Endothelial cell (in vitro differentiated cells): ENCODE measurements around the gene GAN. TPM values are rescaled to one million over a fixed set of nuclear protein-coding genes. Genes with fewer than 3 reads are reported as not detected.

Experiments
- DNase-seq: peaks from one replicate; pipeline ENCODE4 v3.0.0; 2021; ENCODE audit warnings: low spot score
- H3K27ac Mint-ChIP-seq: one replicate; pipeline ENCODE4 v1.8.0; 2021; ENCODE audit warnings: mixed read lengths, inconsistent platforms; ENCODE audit not compliant: unreplicated experiment
- H3K27me3 Mint-ChIP-seq: one replicate; pipeline ENCODE4 v1.8.0; 2021; ENCODE audit warnings: mild to moderate bottlenecking, moderate library complexity, mixed read lengths, inconsistent platforms; ENCODE audit not compliant: unreplicated experiment
- H3K36me3 Mint-ChIP-seq: one replicate; pipeline ENCODE4 v1.8.0; 2021; ENCODE audit warnings: mild to moderate bottlenecking, low read depth, mixed read lengths, inconsistent platforms; ENCODE audit not compliant: unreplicated experiment
- H3K4me1 Mint-ChIP-seq: one replicate; pipeline ENCODE4 v1.8.0; 2021; ENCODE audit warnings: mild to moderate bottlenecking, mixed read lengths, inconsistent platforms; ENCODE audit not compliant: unreplicated experiment
- H3K4me3 Mint-ChIP-seq: one replicate; pipeline ENCODE4 v1.8.0; 2021; ENCODE audit warnings: mild to moderate bottlenecking, mixed read lengths, inconsistent platforms; ENCODE audit not compliant: unreplicated experiment
- H3K9me3 Mint-ChIP-seq: one replicate; pipeline ENCODE4 v1.8.0; 2021; ENCODE audit warnings: mixed read lengths, inconsistent platforms; ENCODE audit not compliant: unreplicated experiment
- CTCF ChIP-seq: fragments of 200-600 bp; sonication (generic); IDR thresholded peaks from one replicate; pipeline ENCODE4 v1.5.0; 2021; ENCODE audit warnings: antibody characterized with exemption; ENCODE audit not compliant: unreplicated experiment
- total RNA-seq: library from RNA; stranded (reverse); fragmentation: NEBNext Ultra II Directional; extraction: Animal tissue kit (Norgen Biotek cat#: 25700); gene quantifications from one replicate; pipeline ENCODE4 v1.2.1, GENCODE V29; 2021; ENCODE audit not compliant: unreplicated experiment

Gene GAN
- total RNA-seq, 1 donor from 2014 or later: 24.2 TPM

GRCh38 chr16:81437865-81438264, 123.1 kb downstream of the GAN start:
- no peaks in the 10 kb centered on the region for H3K9me3 Mint-ChIP-seq
- H3K27me3 Mint-ChIP-seq: peaks cover 10% of the 10 kb centered on the region
- H3K4me1 Mint-ChIP-seq: no peaks in the 10 kb centered on the region
- H3K36me3 Mint-ChIP-seq: no peaks in the 10 kb centered on the region
- H3K27ac Mint-ChIP-seq: no peak overlapping the region
- no peak overlapping the region for H3K4me3 Mint-ChIP-seq
- TF ChIP-seq CTCF: no peak
- no peak for DNase-seq

Other genes with a start within 250 kb of the GAN start
- gene C16orf46, start 237.7 kb upstream of the GAN start, total RNA-seq: 0.18 TPM
- 30.3 TPM for gene GCSH, start 218.6 kb upstream of the GAN start, total RNA-seq
- not detected for gene BCO1, start 76.3 kb upstream of the GAN start, total RNA-seq
- 98.9 TPM for gene CMIP, start 129.8 kb downstream of the GAN start, total RNA-seq